Endodermal cell (in vitro differentiated cells): ENCODE data around the gene DESI1. TPM values are rescaled to one million over a fixed set of nuclear protein-coding genes. Genes with fewer than 3 reads are reported as not detected.

Source experiments
- DNase-seq: peaks from one replicate; pipeline ENCODE4 v3.0.0-alpha.2; 2017
- H3K27ac ChIP-seq: 2 replicates; pipeline ENCODE4 v1.5.1; 2013; ENCODE audit warnings: mild to moderate bottlenecking, low read depth, low read length, moderate library complexity
- H3K27me3 ChIP-seq: 2 replicates; pipeline ENCODE4 v1.6.1; 2013; ENCODE audit warnings: mild to moderate bottlenecking, low read length, moderate library complexity; ENCODE audit not compliant: insufficient read depth, control insufficient read depth, poor library complexity, severe bottlenecking
- H3K36me3 ChIP-seq: 2 replicates; pipeline ENCODE4 v1.7.0; 2013; ENCODE audit warnings: mild to moderate bottlenecking, low read length, moderate library complexity; ENCODE audit not compliant: control insufficient read depth, insufficient read depth
- H3K4me1 ChIP-seq: one replicate; pipeline ENCODE4 v1.7.0; 2013; ENCODE audit warnings: low read length; ENCODE audit not compliant: control insufficient read depth, insufficient read depth
- H3K4me3 ChIP-seq: 2 replicates; pipeline ENCODE4 v1.5.1; 2013; ENCODE audit warnings: mild to moderate bottlenecking, low read length, moderate library complexity
- H3K9ac ChIP-seq: 2 replicates; pipeline ENCODE4 v1.6.1; 2013; ENCODE audit warnings: mild to moderate bottlenecking, low read length, moderate library complexity; ENCODE audit not compliant: poor library complexity, severe bottlenecking; ENCODE audit errors: extremely low read depth
- H3K9me3 ChIP-seq: 2 replicates; pipeline ENCODE4 v1.6.1; 2013; ENCODE audit warnings: mild to moderate bottlenecking, low read length, moderate library complexity; ENCODE audit not compliant: control insufficient read depth
- H3K27ac Mint-ChIP-seq: 2 replicates; pipeline ENCODE4 v1.8.0; 2020; ENCODE audit warnings: mixed read lengths
- H3K27me3 Mint-ChIP-seq: 2 replicates; pipeline ENCODE4 v1.8.0; 2021; ENCODE audit warnings: mild to moderate bottlenecking, mixed read lengths; ENCODE audit not compliant: insufficient read depth
- H3K36me3 Mint-ChIP-seq: 2 replicates; pipeline ENCODE4 v1.8.0; 2020; ENCODE audit warnings: low read depth, mixed read lengths
- H3K4me1 Mint-ChIP-seq: 2 replicates; pipeline ENCODE4 v1.8.0; 2020; ENCODE audit warnings: mixed read lengths
- H3K4me3 Mint-ChIP-seq: 2 replicates; pipeline ENCODE4 v1.8.0; 2020; ENCODE audit warnings: mild to moderate bottlenecking, moderate library complexity, mixed read lengths
- H3K9me3 Mint-ChIP-seq: 2 replicates; pipeline ENCODE4 v1.8.0; 2020; ENCODE audit warnings: mild to moderate bottlenecking, mixed read lengths
- CTCF ChIP-seq: fragments of 200-600 bp; sonication (generic); conservative IDR thresholded peaks from 2 replicates; pipeline ENCODE4 v1.5.0; 2021; ENCODE audit warnings: antibody characterized with exemption, mild to moderate bottlenecking
- WGBS, 2 experiments: methylation state at CpG; one replicate each; pipeline versions ENCODE4 v1.1.5 to v1.1.7; 2013; ENCODE audit warnings: missing lambda C conversion rate in 2 of 2, mixed read lengths in 1 of 2; ENCODE audit not compliant: insufficient coverage in 1 of 2, insufficient read length in 1 of 2; 5-methylcytosine and 5-hydroxymethylcytosine counted together
- total RNA-seq, 2 donors: library from RNA; stranded (reverse); fragmentation: NEBNext Ultra II Directional in 1 of 2; extraction: Animal tissue kit (Norgen Biotek cat#: 25700) in 1 of 2; gene quantifications; 2 replicates in 1 of 2; 3 replicates in 1 of 2; pipeline ENCODE4 v1.2.1, GENCODE V29; 2021

Gene DESI1
- total RNA-seq, 2 donors from 2014 or later, result 21.8 to 28.9 TPM

GRCh38 chr22:41600976-41601375, 19.9 kb downstream of the DESI1 start:
- H3K27me3 Mint-ChIP-seq, result no peaks in the 10 kb centered on the region
- Histone ChIP-seq H3K4me1 (peaks cover 8% of the 10 kb centered on the region), H3K27ac (no peak overlapping the region), H3K27me3 (no peaks in the 10 kb centered on the region), H3K9ac (no peak overlapping the region), H3K4me3 (no peak overlapping the region), H3K9me3 (no peaks in the 10 kb centered on the region), H3K36me3 (peaks cover 44% of the 10 kb centered on the region)
- no peaks in the 10 kb centered on the region for H3K9me3 Mint-ChIP-seq
- no peak for TF ChIP-seq CTCF
- WGBS, 2 experiments, result 91 to 92% methylated on average over 4 to 8 of the region's 8 CpGs
- peaks cover 40% of the 10 kb centered on the region for H3K36me3 Mint-ChIP-seq
- H3K27ac Mint-ChIP-seq, result no peak overlapping the region
- peaks cover 2% of the 10 kb centered on the region for H3K4me1 Mint-ChIP-seq
- DNase-seq, result no peak
- no peak overlapping the region for H3K4me3 Mint-ChIP-seq

- Mint-ChIP-seq H3K36me3 (peaks cover 25% of the 10 kb centered on the region), H3K27me3 (no peaks in the 10 kb centered on the region), H3K4me3 (no peak overlapping the region), H3K4me1 (peaks cover 2% of the 10 kb centered on the region), H3K9me3 (no peaks in the 10 kb centered on the region), H3K27ac (no peak overlapping the region)
- H3K9me3 ChIP-seq, result no peaks in the 10 kb centered on the region
- H3K36me3 ChIP-seq, result peaks cover 27% of the 10 kb centered on the region
- DNase-seq, result no peak
- H3K4me1 ChIP-seq, result peaks cover 5% of the 10 kb centered on the region
- H3K27me3 ChIP-seq, result no peaks in the 10 kb centered on the region
- no peak for TF ChIP-seq CTCF
- WGBS, 2 experiments, result 88 to 93% methylated on average over 7 to 8 of the region's 8 CpGs
- H3K4me3 ChIP-seq, result no peak overlapping the region
- H3K9ac ChIP-seq, result no peak overlapping the region
- no peak overlapping the region for H3K27ac ChIP-seq
Measured at GRCh38 chr22:41598891-41599635, 21.8 kb downstream of the DESI1 start.

- H3K27ac ChIP-seq, result no peak overlapping the region
- no peak overlapping the region for H3K27ac Mint-ChIP-seq
Measured at GRCh38 chr22:41598081-41598480, 22.8 kb downstream of the DESI1 start.

More at GRCh38 chr22:41598081-41598480, 22.8 kb downstream of the DESI1 start:
- peak overlapping the region; percentile 11 for H3K9ac ChIP-seq
- H3K9me3 Mint-ChIP-seq, result peaks cover under 1% of the 10 kb centered on the region
- H3K4me3 ChIP-seq, result no peak overlapping the region
- peaks cover 23% of the 10 kb centered on the region for H3K36me3 ChIP-seq
- peaks cover 19% of the 10 kb centered on the region for H3K36me3 Mint-ChIP-seq
- H3K27me3 ChIP-seq, result no peaks in the 10 kb centered on the region
- peaks cover 5% of the 10 kb centered on the region for H3K4me1 ChIP-seq
- 92 to 100% methylated on average over 1 to 5 of the region's 5 CpGs for WGBS, 2 experiments
- DNase-seq, result no peak
- H3K27me3 Mint-ChIP-seq, result no peaks in the 10 kb centered on the region
- no peak overlapping the region for H3K4me3 Mint-ChIP-seq
- no peaks in the 10 kb centered on the region for H3K9me3 ChIP-seq
- no peak for TF ChIP-seq CTCF
- H3K4me1 Mint-ChIP-seq, result peaks cover 2% of the 10 kb centered on the region
